Vein endothelial cell (primary cell): ENCODE results near the gene PPEF2. TPM values are rescaled to one million over a fixed set of nuclear protein-coding genes. Genes with fewer than 3 reads are reported as not detected.

Source experiments
- small RNA-seq: library from RNA; depleted of rRNA; stranded (forward); fragments of <200 nt; gene quantifications from one replicate; pipeline ENCODE3, GENCODE V24; 2012
- total RNA-seq: library from RNA; depleted of rRNA; stranded (reverse); fragments of >200 nt; gene quantifications from 2 replicates; pipeline ENCODE4 v1.2.3, GENCODE V29; 2012

PPEF2 gene, protein sequence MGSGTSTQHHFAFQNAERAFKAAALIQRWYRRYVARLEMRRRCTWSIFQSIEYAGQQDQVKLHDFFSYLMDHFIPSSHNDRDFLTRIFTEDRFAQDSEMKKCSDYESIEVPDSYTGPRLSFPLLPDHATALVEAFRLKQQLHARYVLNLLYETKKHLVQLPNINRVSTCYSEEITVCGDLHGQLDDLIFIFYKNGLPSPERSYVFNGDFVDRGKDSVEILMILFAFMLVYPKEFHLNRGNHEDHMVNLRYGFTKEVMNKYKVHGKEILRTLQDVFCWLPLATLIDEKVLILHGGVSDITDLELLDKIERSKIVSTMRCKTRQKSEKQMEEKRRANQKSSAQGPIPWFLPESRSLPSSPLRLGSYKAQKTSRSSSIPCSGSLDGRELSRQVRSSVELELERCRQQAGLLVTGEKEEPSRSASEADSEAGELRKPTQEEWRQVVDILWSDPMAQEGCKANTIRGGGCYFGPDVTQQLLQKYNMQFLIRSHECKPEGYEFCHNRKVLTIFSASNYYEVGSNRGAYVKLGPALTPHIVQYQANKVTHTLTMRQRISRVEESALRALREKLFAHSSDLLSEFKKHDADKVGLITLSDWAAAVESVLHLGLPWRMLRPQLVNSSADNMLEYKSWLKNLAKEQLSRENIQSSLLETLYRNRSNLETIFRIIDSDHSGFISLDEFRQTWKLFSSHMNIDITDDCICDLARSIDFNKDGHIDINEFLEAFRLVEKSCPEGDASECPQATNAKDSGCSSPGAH
- not detected in 2 replicates for total RNA-seq

DNA sequence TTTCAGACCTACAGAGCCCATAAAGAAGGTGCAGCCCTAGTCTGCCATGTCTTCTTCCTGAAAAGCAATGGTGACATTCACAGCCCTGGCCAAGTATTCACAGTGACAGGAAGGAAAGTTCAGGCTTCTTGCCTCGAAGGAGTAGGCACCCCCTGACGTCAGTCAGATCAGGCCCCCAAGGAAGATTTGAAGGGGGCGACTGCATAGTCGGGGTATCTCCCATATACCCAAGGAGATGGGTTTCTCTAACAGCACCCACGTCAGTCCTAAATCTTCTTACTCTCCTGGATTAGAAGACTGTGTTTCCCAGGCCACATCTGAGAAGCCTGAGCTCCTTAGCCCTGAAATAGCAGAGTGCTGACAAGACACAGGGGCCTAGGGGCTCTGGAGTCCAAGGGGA lies at the start of gene PPEF2:
Gene PPEF2 (minus strand): TSS at position 101 of the 400 bp plus-strand sequence. CDS start 6,127 bp downstream, outside the sequence.

DNA sequence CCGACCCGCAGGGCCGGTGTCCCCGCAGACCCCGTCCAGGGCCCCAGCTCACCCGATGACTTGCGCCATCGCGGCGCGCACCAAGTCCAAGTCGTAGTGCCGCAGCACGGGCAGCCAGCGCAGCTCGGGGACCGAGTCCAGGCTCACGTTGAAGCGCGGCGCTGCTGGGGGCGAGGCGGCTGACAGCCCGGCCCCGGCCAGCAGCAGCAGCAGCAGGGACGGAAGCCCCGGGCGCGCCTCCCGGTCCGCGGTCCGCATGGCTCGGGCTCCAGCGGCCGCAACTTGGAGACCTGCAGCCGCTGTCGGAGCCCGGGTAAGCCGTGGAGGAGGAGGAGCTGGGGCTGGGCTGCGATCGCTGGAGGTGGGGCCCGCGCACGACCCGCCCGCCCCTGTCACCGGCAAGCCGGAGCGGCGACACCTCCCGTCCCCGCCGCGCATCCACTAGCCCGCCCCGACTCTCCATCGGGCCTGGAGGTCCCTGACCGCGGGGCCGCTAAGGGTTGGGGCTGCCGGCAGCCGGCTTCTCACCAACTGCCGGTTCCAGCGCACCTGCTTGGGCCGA lies 38.5 kb upstream of the PPEF2 start, which contains the start of gene NAAA:
Gene NAAA (minus strand): TSS at position 322 of the 562 bp plus-strand sequence. CDS start 64 bp downstream, at position 258.

Small RNA genes within 50 kb of the gene (small RNA-seq; reads per million reads assigned to genes)
- gene RNU2-16P = not detected

Other genes starting within 250 kb of the PPEF2 start
- 220 and 229 TPM in 2 replicates for gene G3BP2, start 229.0 kb downstream of the PPEF2 start, total RNA-seq
- gene USO1, start 177.9 kb downstream of the PPEF2 start, total RNA-seq = 86.8 and 88.8 TPM in 2 replicates
- 18.3 and 20.9 TPM in 2 replicates for gene NAAA, start 38.6 kb upstream of the PPEF2 start, total RNA-seq
- gene SDAD1, start 88.5 kb upstream of the PPEF2 start, total RNA-seq = 37.6 and 43.0 TPM in 2 replicates
- not detected in 2 replicates for gene CXCL9, start 105.1 kb upstream of the PPEF2 start, total RNA-seq
- 0.10 and 0.33 TPM in 2 replicates for gene CXCL10, start 121.0 kb upstream of the PPEF2 start, total RNA-seq
- gene CXCL11, start 133.6 kb upstream of the PPEF2 start, total RNA-seq = 3.9 and 5.2 TPM in 2 replicates
- gene ART3, start 172.3 kb upstream of the PPEF2 start, total RNA-seq = 0.33 TPM in 1 of 2 replicates, not detected in the other
- gene NUP54, start 245.9 kb upstream of the PPEF2 start, total RNA-seq = 50.3 and 54.7 TPM in 2 replicates